SH-SY5Y (cell line): ENCODE results near the gene GALNT9.

Experiments
- GATA2 ChIP-seq: IDR thresholded peaks from 2 replicates; pipeline ENCODE4 v1.6.1; 2011; ENCODE audit warnings: mild to moderate bottlenecking, low read depth, low read length
- GATA3 ChIP-seq: IDR thresholded peaks from 2 replicates; pipeline ENCODE4 v1.6.1; 2011; ENCODE audit warnings: low read depth, mild to moderate bottlenecking, low read length, moderate library complexity

GALNT9 gene

DNA sequence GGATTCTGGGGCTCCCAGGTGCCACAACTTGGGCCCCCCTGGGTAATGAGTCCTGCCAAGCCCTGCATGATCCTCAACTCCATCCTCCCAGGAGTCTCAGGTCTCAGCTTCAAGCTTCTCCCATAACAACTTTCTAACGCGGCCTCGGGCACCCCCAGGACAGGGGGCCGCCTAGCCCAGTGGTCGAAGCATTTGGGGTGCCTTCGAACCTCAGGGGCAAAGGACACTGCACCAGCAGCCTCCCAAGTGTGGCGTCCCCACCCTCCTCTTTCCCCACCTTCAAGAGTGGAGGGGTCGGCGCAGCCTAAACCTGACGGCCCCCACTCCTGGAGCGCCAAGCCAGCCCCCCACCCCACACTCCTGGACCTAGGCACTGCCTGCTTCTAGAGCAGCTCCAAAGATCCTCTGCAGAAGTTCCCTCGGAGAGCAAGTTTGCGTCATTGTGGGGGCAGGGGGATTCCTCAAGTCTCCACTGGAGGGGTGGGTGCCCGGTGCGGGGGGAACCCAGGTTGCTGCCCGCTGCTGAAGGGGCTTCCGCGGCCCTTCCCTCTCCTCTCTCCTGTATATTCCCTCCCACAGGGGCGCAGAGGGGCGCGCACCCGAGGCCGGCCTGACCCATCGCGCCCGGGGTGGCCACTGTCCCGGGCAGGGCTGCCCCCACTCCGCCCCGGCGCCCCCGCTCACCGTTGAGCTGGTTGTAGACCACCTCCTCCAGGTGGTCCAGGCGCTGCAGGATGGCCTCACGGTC is 933 bp downstream of the GALNT9 start:
- no peak for TF ChIP-seq GATA2
- no peak for TF ChIP-seq GATA3

DNA sequence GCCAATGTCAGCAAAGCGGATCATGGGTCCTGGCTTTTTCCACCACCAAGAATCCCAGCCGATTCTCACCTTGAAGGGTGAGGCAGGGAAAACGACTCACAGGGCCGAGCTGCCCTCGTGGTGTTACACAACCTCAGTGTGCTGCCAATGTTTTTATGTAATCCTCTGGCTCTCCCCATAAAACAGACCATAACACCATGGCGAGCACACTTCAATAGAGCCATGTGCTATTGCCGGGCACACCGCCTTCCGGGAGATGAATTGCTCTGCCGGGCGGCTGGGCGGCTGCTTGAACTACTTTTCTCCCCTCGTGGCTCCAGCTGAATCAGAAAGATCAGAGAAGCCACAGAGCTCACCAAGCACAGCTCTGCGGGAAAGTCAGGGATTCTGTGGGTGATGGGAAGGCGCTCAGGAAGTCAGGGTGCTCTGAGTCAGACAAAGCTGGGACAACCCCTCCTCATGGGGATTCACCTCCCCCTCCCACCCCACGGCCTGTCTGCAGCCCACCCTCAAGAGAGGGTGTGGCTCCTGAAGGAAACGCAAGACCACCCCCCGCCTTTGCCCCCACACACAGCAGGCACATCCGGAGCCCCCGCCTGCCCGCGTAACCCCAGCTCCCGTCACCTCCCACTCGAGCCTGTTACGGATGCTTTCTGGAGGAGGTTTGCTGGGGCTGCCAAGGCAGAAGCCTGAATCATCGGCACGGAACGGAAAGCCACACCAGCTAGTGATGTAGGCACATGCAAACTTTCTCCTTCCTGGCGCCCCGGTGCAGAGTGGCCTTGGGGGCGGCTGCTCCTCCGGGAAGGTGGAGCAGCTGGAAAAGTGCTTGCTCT is 1.8 kb downstream of the GALNT9 start:
- TF ChIP-seq GATA3 (no peak), GATA2 (no peak)

- TF ChIP-seq GATA3 = no peak
Observed at GRCh38 chr12:132326646-132327045, 2.7 kb downstream of the GALNT9 start.

- TF ChIP-seq GATA3 (no peak), GATA2 (no peak)
Observed at GRCh38 chr12:132325733-132326130, 3.7 kb downstream of the GALNT9 start.

DNA sequence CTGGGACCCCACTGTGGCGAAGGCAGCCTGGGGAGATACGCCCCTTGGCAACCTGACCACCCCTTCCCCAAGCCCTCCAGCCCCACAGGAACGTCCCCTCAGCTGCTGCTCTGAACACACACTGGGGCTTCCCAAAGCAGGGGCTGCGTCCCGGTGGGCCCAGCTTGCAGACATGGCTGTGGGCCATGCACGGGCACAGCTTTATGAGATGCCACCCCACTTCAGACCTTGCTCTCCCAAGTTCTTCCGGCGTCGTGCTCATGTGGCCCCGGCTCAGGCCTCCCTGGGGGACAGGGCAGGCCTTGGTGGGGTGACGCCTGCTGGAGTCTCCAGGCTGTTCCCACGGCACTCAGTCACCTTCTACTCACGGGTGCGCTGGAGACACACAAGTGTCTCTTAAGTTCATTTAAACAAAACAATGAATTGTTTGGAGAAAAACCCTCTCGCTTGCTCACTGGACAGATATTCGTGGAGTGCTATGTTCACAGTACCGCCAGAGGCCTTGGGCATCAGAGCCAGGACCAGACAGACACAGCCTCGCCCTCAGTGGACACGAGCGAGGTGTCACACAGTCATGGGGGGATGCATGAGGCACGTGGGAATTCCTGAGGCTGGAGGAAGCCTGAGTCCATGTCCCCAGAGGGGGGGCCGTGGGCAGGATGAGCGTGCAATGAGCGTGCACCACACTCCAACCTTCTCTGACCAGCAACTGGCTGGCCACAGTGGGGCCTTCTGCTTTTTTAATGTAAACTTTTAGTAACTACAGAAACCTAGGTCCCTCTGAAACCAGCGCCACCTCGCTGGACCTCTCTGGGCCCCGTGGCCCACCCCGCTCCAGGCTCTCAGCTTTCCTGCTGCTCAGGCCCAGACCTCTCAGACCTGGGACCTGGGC is 4.3 kb downstream of the GALNT9 start:
- TF ChIP-seq GATA2 (no peak), GATA3 (no peak)

- no peak for TF ChIP-seq GATA2
- no peak for TF ChIP-seq GATA3
Observed at GRCh38 chr12:132324173-132324572, 5.2 kb downstream of the GALNT9 start.

DNA sequence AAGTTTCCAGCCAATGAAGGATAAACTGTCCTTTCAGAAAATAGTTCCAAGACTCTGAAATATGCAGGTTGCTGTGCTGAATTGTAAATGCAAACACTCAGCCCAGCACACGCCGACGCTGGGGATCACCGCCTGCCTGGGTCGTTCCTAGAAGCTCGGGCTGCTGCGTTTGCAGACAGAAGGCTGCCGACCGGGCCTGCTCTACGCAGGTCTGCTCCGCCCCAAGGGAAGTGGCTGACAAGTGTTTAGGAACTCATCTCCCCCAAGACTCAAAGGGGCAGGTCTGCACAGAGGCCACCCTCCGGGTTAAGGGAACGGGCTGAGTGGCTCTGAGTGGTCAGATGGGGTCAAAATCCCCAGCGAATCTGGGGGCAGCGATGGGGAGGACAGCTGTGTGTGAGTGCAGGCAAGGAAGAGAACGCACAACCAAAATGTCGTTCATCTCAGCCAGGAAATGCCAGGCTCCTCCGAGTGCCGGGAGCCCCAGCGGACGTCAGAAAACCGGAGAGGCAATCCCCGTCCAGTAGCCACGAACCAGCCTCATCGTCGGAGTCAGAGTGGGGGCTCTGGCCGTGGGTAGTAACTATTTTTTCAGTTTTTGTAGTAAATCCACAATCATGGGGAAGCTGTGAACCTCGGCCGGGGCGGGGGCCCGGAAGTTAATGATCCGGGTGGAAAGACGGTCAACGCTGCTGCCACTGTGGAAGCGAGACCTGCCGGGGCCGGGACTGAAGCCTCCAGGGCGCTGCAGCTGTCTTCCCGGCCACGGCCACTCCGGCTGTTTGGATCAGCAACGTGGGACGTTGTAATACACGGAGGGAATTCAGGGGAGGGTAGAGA is 6.0 kb downstream of the GALNT9 start:
- TF ChIP-seq GATA2 (no peak), GATA3 (no peak)

DNA sequence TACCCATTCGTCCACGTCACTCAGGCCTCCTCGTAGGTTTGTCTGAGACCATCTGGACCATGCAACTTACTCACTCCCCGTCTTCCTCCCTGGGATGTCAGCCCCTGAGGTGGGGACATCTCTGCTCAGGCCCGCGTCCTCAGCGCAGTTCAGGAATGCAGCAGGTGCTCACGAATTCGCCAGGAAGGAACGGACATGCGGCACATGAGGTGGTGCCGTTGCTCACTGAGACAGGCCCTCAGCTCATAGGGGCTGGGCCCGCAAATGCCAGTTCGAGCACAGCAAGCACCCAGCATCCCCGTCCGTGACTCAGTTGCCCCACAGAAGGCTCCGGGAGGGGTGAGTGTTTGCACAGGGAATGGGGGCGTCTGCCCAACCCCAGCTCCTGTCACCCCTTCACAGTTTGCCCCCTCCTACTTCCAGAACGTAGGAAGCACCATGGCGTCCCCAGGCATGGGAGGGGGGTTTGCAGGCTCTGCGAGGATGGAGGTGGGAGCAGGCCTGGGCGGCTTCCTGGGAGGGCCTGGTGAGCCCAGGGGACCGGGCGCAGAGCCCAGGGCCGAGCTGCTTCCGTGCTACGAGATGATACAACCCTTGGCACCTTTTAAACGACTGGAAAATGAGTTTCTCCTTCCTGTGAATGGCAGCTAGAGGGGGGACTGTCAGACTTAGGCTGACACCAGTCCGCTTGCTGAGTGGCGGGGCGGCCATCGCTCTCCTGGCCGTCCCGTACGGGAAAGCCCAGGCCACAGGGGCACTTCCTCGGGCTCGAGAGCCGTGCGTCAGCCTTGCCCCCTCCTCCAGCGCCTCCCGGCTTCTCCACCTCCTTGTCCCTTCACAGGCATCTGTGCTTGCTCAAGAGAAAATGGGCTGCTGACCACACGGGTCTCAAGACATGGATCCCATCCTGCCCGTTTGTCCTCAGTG is 6.9 kb downstream of the GALNT9 start:
- TF ChIP-seq GATA3 (no peak), GATA2 (no peak)

GRCh38 chr12:132321321-132322118 is 7.9 kb downstream of the GALNT9 start:
- TF ChIP-seq GATA3 (no peak), GATA2 (no peak)

DNA sequence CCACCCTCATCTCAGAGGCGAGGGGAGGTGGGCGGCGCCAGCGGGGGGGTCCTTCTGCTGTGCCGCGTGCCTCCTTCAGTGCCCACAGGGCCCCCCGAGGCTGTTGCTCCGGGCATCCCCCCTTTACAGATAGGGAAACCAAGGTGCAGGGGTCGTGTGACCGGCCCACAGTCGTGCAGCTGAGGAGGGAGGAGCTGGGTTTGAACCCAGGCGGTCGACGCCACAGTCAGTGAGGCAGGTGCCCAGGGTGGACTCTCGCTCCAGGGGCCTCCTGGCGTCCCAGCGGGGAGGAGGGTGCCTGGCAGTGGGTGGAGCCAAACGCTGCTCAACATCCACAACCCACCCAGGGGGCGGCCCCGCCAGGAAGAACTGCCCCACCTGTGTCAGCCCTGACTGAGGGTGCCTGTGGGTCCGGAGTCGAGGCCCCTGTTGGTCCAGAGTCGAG is 8.6 kb downstream of the GALNT9 start:
- TF ChIP-seq GATA2 (no peak), GATA3 (no peak)

- no peak for TF ChIP-seq GATA2
- no peak for TF ChIP-seq GATA3
Observed at GRCh38 chr12:132319991-132320570, 9.3 kb downstream of the GALNT9 start.

DNA sequence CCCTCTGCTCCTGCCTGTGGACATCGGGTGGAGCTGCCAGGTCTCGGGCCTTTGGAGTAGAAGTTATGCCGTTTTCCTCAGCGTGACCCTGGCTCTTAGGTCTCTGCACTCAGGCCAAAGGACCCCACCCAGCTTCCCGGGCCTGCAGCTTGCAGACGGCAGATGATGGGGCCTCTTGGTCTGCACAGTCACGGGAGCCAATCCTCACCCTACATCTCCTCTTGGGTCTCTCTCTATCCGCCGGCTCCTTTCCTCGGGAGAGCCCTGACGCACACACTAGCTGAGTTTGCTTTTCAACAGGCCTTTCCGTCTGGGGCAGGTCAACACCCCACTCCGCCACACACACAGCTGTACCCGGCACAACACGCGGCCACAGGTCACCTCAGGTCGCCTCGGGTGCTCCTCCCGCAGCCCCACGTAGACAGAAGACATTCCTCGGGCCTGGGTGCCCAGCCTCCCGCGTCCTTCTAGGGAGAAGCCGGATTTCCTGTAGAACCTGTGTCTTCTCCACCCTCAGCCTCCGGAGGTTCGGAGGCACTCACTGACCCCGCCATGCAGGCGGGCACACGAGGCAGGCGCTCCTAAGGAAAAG is 9.9 kb downstream of the GALNT9 start:
- TF ChIP-seq GATA3 (no peak), GATA2 (no peak)
